CD4-positive, CD25-positive, alpha-beta regulatory T cell (primary cell): ENCODE data around the gene DYNC2H1. TPM values are rescaled to one million over a fixed set of nuclear protein-coding genes. Genes with fewer than 3 reads are reported as not detected.

Experiments used
- ATAC-seq, 2 donors: fragments of 150-1000 bp; cut with Tn5 transposase; one replicate each; pipeline ENCODE4 v1.10.0; 2021; ENCODE audit warnings: low read depth in 2 of 2, moderate number of reproducible peaks in 2 of 2, moderate library complexity in 1 of 2
- DNase-seq, 3 donors: peaks; one replicate each; pipeline versions ENCODE4 v3.0.0 to v3.0.0-alpha.2; 2012 to 2022; ENCODE audit warnings: mixed read lengths in 1 of 3
- H3K27ac ChIP-seq: one replicate; pipeline ENCODE4 v1.7.0; 2013; ENCODE audit warnings: mild to moderate bottlenecking, low read length; ENCODE audit not compliant: insufficient read depth, poor library complexity, severe bottlenecking
- H3K27me3 ChIP-seq: one replicate; pipeline ENCODE4 v1.7.0; 2013; ENCODE audit warnings: low read length; ENCODE audit not compliant: control insufficient read depth, insufficient read depth
- H3K36me3 ChIP-seq: one replicate; pipeline ENCODE4 v1.7.0; 2013; ENCODE audit warnings: mild to moderate bottlenecking, low read length, moderate library complexity; ENCODE audit not compliant: control insufficient read depth, insufficient read depth
- H3K4me1 ChIP-seq: 2 replicates; pipeline ENCODE4 v1.7.0; 2013; ENCODE audit warnings: mild to moderate bottlenecking, low read length; ENCODE audit not compliant: insufficient read depth, control insufficient read depth, poor library complexity, severe bottlenecking
- H3K4me3 ChIP-seq: one replicate; pipeline ENCODE4 v1.7.0; 2013; ENCODE audit warnings: low read depth, mild to moderate bottlenecking, low read length, moderate library complexity
- H3K9me3 ChIP-seq, 2 experiments: 1 replicate in 1 of 2; 2 replicates in 1 of 2; pipeline ENCODE4 v1.7.0; 2013; ENCODE audit warnings: low read length in 2 of 2, mild to moderate bottlenecking in 1 of 2, moderate library complexity in 1 of 2; ENCODE audit not compliant: control insufficient read depth in 2 of 2
- H3K27ac Mint-ChIP-seq, 3 donors: one replicate each; pipeline ENCODE4 v1.8.0; 2020 to 2022; ENCODE audit warnings: mild to moderate bottlenecking in 3 of 3, mixed read lengths in 3 of 3, moderate library complexity in 2 of 3
- H3K27me3 Mint-ChIP-seq: one replicate; pipeline ENCODE4 v1.8.0; 2022; ENCODE audit warnings: mild to moderate bottlenecking, mixed read lengths
- H3K36me3 Mint-ChIP-seq: one replicate; pipeline ENCODE4 v1.8.0; 2020; ENCODE audit warnings: mixed read lengths
- H3K4me1 Mint-ChIP-seq, 4 donors: one replicate each; pipeline ENCODE4 v1.8.0; 2020 to 2022; ENCODE audit warnings: mixed read lengths in 4 of 4, mild to moderate bottlenecking in 1 of 4
- H3K4me3 Mint-ChIP-seq, 4 donors: one replicate each; pipeline ENCODE4 v1.8.0; 2020 to 2022; ENCODE audit warnings: mild to moderate bottlenecking in 4 of 4, mixed read lengths in 4 of 4, moderate library complexity in 3 of 4
- H3K9me3 Mint-ChIP-seq, 7 donors: one replicate each; pipeline ENCODE4 v1.8.0; 2020 to 2022; ENCODE audit warnings: mixed read lengths in 7 of 7, mild to moderate bottlenecking in 3 of 7, moderate library complexity in 2 of 7
- polyA plus RNA-seq, 4 donors: library from polyadenylated mRNA; unstranded; fragments of 300-500 nt; fragmentation: Illumina TruSeq; gene quantifications; one replicate each; pipeline ENCODE4 v1.2.3, GENCODE V29; 2021
- total RNA-seq: library from RNA; stranded (reverse); gene quantifications from one replicate; pipeline ENCODE4 v1.2.3, GENCODE V29; 2022

DYNC2H1 gene
- total and polyA plus RNA-seq, 5 donors from 2014 or later, result 0.10 to 1.8 (median 0.18) TPM

DNA sequence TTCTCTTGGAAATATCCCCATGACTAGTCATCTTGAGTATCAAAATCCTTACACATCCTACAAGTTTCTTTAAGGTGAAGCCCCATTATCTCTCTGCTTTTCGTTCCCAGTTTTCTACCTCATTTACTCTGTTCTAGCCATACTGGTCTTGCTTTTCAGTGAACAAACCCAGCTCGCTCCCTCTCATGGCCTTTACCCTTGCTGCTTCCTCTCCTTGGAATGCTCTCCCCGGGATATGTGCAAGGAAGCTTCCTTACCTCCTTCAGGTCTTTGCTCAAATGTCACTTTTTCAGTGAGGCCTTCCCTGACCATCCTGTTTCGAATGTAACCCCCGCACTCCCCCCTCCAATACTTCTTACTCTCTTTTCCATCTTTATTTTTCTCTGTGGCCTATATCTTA, 331.8 kb downstream of the DYNC2H1 start:
- Histone ChIP-seq H3K4me3 (no peak overlapping the region), H3K27ac (no peak overlapping the region), H3K27me3 (no peaks in the 10 kb centered on the region), H3K36me3 (no peaks in the 10 kb centered on the region), H3K9me3 (no peaks in the 10 kb centered on the region), H3K4me1 (no peaks in the 10 kb centered on the region)
- Mint-ChIP-seq H3K4me1 (no peaks in the 10 kb centered on the region), H3K36me3 (no peaks in the 10 kb centered on the region), H3K27me3 (no peaks in the 10 kb centered on the region), H3K4me3 (no peak overlapping the region), H3K9me3 (peaks cover 0 to 3% (median 0%) of the 10 kb centered on the region in 7 donors), H3K27ac (no peak overlapping the region)
- no peak for DNase-seq
- no peak for ATAC-seq

DNA sequence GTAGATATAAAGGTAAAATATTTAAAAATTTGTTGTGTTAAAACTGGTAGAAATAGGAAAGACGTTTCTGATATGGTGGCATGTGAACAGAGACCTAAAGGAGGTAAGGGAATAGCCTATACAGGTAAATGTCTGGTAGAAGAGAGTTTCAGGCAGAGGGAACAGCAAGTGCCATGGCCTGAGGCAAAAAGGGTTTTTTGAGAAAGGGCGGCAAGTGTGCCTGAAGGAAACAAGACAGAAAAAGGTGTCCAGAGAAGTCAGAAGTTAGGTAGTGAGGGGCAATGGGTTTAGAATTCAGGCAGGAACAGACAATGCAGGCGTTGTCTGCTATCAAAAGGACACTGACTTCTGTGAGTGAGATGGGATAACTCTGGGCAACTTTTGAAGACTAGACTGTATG, 339.7 kb downstream of the DYNC2H1 start:
- Histone ChIP-seq H3K4me1 (no peaks in the 10 kb centered on the region), H3K27ac (no peak overlapping the region), H3K4me3 (no peak overlapping the region), H3K9me3 (no peaks in the 10 kb centered on the region), H3K27me3 (no peaks in the 10 kb centered on the region), H3K36me3 (no peaks in the 10 kb centered on the region)
- Mint-ChIP-seq H3K4me3 (no peak overlapping the region), H3K4me1 (no peaks in the 10 kb centered on the region), H3K9me3 (no peaks in the 10 kb centered on the region), H3K36me3 (no peaks in the 10 kb centered on the region), H3K27ac (peak overlapping the region in 1 of 3 donors; percentile 57), H3K27me3 (no peaks in the 10 kb centered on the region)
- ATAC-seq, result no peak
- no peak for DNase-seq

GRCh38 chr11:103450241-103450640, 341.0 kb downstream of the DYNC2H1 start:
- Histone ChIP-seq H3K4me1 (no peaks in the 10 kb centered on the region), H3K9me3 (no peaks in the 10 kb centered on the region), H3K4me3 (no peak overlapping the region), H3K27me3 (no peaks in the 10 kb centered on the region), H3K36me3 (no peaks in the 10 kb centered on the region), H3K27ac (no peak overlapping the region)
- no peaks in the 10 kb centered on the region for H3K27me3 Mint-ChIP-seq
- no peak overlapping the region for H3K27ac Mint-ChIP-seq
- H3K4me1 Mint-ChIP-seq, result no peaks in the 10 kb centered on the region
- no peak overlapping the region for H3K4me3 Mint-ChIP-seq
- no peak for ATAC-seq
- no peaks in the 10 kb centered on the region for H3K36me3 Mint-ChIP-seq
- H3K9me3 Mint-ChIP-seq, result no peaks in the 10 kb centered on the region
- no peak for DNase-seq

- Histone ChIP-seq H3K9me3 (no peaks in the 10 kb centered on the region), H3K27ac (no peak overlapping the region), H3K36me3 (no peaks in the 10 kb centered on the region), H3K4me3 (no peak overlapping the region), H3K27me3 (no peaks in the 10 kb centered on the region), H3K4me1 (no peaks in the 10 kb centered on the region)
- H3K27me3 Mint-ChIP-seq, result no peaks in the 10 kb centered on the region
- ATAC-seq (no peak), DNase-seq (no peak)
- H3K9me3 Mint-ChIP-seq, result no peaks in the 10 kb centered on the region
- no peaks in the 10 kb centered on the region for H3K4me1 Mint-ChIP-seq
- H3K4me3 Mint-ChIP-seq, result no peak overlapping the region
- H3K27ac Mint-ChIP-seq, result no peak overlapping the region
- no peaks in the 10 kb centered on the region for H3K36me3 Mint-ChIP-seq
Observed at GRCh38 chr11:103453126-103453525, 343.9 kb downstream of the DYNC2H1 start.

DNA sequence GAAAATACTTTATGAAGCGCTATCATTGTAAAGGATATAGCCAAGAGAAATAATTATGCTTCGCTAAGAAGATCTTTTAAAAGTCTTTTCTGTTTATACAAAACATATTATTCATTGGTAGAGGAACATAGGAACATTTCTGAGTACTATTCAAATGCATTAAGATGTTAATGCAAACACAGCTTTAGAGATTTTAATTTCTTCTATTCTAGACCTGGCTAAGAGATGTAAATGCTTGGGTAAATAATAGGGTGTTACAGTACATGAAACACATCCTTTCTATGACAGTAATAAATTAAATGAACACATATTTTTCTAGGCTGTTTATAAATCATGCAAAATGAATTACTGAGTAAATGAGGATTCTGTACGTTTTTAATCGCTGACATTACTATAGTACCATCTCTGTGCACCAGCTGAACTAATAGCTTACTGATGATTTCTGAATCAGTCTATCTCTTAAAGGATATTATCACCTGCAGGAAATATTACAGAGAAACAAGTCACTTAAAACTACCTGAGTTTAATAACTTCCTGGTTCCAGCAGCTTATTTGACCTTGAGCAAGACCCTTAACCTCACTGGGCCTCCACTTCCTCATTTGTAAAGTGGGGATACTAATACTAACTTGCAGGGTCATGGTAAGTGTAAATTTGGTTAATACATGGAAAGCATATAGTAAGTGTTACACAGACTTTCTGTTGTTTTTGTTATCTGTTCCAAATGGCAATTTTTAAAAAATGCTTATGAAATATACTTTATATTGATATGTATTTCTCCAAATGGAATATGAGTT, 344.9 kb downstream of the DYNC2H1 start:
- no peak overlapping the region for H3K4me3 ChIP-seq
- no peaks in the 10 kb centered on the region for H3K4me1 ChIP-seq
- H3K36me3 ChIP-seq, result no peaks in the 10 kb centered on the region
- Mint-ChIP-seq H3K4me1 (no peaks in the 10 kb centered on the region), H3K27me3 (no peaks in the 10 kb centered on the region), H3K9me3 (no peaks in the 10 kb centered on the region), H3K27ac (no peak overlapping the region), H3K36me3 (no peaks in the 10 kb centered on the region), H3K4me3 (no peak overlapping the region)
- DNase-seq (no peak), ATAC-seq (no peak)
- no peak overlapping the region for H3K27ac ChIP-seq
- H3K9me3 ChIP-seq, result no peaks in the 10 kb centered on the region
- no peaks in the 10 kb centered on the region for H3K27me3 ChIP-seq

- no peaks in the 10 kb centered on the region for H3K4me1 Mint-ChIP-seq
- H3K27ac Mint-ChIP-seq, result no peak overlapping the region
- H3K4me1 ChIP-seq, result no peaks in the 10 kb centered on the region
- H3K27ac ChIP-seq, result no peak overlapping the region
- H3K4me3 ChIP-seq, result no peak overlapping the region
- no peaks in the 10 kb centered on the region for H3K36me3 Mint-ChIP-seq
- ATAC-seq (no peak), DNase-seq (no peak)
- no peaks in the 10 kb centered on the region for H3K9me3 ChIP-seq
- no peaks in the 10 kb centered on the region for H3K9me3 Mint-ChIP-seq
- H3K4me3 Mint-ChIP-seq, result no peak overlapping the region
- H3K27me3 Mint-ChIP-seq, result no peaks in the 10 kb centered on the region
- no peaks in the 10 kb centered on the region for H3K27me3 ChIP-seq
- no peaks in the 10 kb centered on the region for H3K36me3 ChIP-seq
Observed at GRCh38 chr11:103464420-103464819, 355.2 kb downstream of the DYNC2H1 start.

DNA sequence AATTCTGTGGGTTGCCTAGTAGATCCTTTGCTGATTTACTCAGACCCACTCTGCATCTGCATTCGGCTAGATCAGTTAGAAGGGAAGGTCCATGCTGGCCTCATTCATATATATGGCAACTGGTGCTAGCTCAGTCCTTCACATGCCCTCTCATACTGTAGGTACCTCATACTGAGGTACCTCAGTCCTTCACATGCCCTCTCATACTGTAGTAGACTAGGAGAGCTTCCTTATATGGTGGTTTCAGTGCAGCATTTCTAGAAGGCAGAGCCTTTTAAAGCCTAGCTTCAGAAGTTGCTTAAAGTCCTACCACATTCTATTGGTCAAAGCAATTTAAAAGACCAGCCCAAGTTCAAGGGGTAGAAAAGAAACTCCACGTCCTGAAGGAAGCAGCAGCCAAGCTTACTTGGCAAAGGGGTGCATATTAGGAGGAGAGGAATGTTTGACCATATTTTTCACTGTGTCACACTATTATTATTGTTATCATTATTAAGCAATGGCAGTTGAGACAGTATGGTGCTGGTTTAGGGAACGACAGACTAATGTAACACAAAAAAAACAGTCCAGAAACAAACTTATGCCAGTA, 356.4 kb downstream of the DYNC2H1 start:
- no peaks in the 10 kb centered on the region for H3K27me3 Mint-ChIP-seq
- H3K4me1 Mint-ChIP-seq, result no peaks in the 10 kb centered on the region
- H3K36me3 ChIP-seq, result no peaks in the 10 kb centered on the region
- ATAC-seq (no peak), DNase-seq (no peak)
- no peaks in the 10 kb centered on the region for H3K27me3 ChIP-seq
- H3K9me3 ChIP-seq, result no peaks in the 10 kb centered on the region
- no peak overlapping the region for H3K27ac Mint-ChIP-seq
- no peak overlapping the region for H3K4me3 Mint-ChIP-seq
- H3K27ac ChIP-seq, result no peak overlapping the region
- no peak overlapping the region for H3K4me3 ChIP-seq
- H3K36me3 Mint-ChIP-seq, result no peaks in the 10 kb centered on the region
- no peaks in the 10 kb centered on the region for H3K4me1 ChIP-seq
- H3K9me3 Mint-ChIP-seq, result no peaks in the 10 kb centered on the region

DNA sequence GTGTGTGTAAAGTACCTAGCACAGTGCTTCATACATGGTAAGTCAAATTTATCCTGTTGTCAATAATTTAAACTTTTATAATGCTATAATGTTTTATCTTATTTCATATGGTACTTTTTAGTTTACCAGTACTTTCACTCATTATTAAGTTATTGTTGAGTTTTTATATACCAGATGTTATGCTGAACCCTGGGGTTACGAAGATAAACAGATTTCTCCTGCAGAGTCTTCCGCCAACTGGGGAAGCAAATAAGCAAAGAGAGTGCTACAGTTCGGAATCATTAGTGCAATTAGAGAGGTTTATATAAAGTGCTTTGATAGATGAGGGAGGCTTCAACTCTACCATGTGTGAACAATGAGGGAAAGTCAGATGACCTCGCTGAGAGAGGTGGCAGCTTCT, 362.3 kb downstream of the DYNC2H1 start:
- H3K9me3 Mint-ChIP-seq, result peaks cover 0 to 1% (median 0%) of the 10 kb centered on the region in 7 donors

More for the DNA sequence above, 362.3 kb downstream of the DYNC2H1 start:
- H3K36me3 Mint-ChIP-seq, result no peaks in the 10 kb centered on the region
- no peak overlapping the region for H3K27ac Mint-ChIP-seq
- Histone ChIP-seq H3K9me3 (no peaks in the 10 kb centered on the region), H3K27ac (no peak overlapping the region), H3K27me3 (no peaks in the 10 kb centered on the region), H3K4me1 (no peaks in the 10 kb centered on the region), H3K4me3 (no peak overlapping the region), H3K36me3 (no peaks in the 10 kb centered on the region)
- no peak for DNase-seq
- no peaks in the 10 kb centered on the region for H3K4me1 Mint-ChIP-seq
- no peak for ATAC-seq
- H3K27me3 Mint-ChIP-seq, result no peaks in the 10 kb centered on the region
- no peak overlapping the region for H3K4me3 Mint-ChIP-seq
